Esophagus squamous epithelium (tissue), 5 donors: ENCODE results near the gene WSCD2. TPM values are rescaled to one million over a fixed set of nuclear protein-coding genes. Genes with fewer than 3 reads are reported as not detected.

Experiments
- DNase-seq: peaks from one replicate; lab custom pipeline; 2025; lab: John Stamatoyannopoulos, UW
- H3K27ac ChIP-seq, 4 donors: fragments of 200-600 bp; sonication (generic); one replicate each; pipeline ENCODE4 v1.5.1; 2016 to 2019; ENCODE audit warnings: mild to moderate bottlenecking in 1 of 4
- H3K27me3 ChIP-seq, 4 donors: fragments of 200-600 bp; sonication (generic); 1 replicate in 3 of 4; 2 replicates in 1 of 4; pipeline versions ENCODE4 v1.5.1 to v1.6.0; 2017 to 2021; ENCODE audit warnings: antibody characterized with exemption in 1 of 4
- H3K36me3 ChIP-seq, 3 donors: fragments of 200-600 bp; sonication (generic); one replicate each; pipeline ENCODE4 v1.5.1; 2016 to 2019
- H3K4me1 ChIP-seq, 3 donors: fragments of 200-600 bp; sonication (generic); one replicate each; pipeline ENCODE4 v1.5.1; 2017 to 2019
- H3K4me3 ChIP-seq, 4 donors: fragments of 200-600 bp; sonication (generic); 1 replicate in 3 of 4; 2 replicates in 1 of 4; pipeline ENCODE4 v1.5.1; 2016 to 2019; ENCODE audit warnings: mild to moderate bottlenecking in 2 of 4, moderate library complexity in 1 of 4
- H3K9me3 ChIP-seq, 3 donors: fragments of 200-600 bp; sonication (generic); one replicate each; pipeline ENCODE4 v1.5.1; 2016 to 2019
- CTCF ChIP-seq, 6 experiments: fragments of 450-650 bp in 4 of 6; fragments of 200-600 bp in 2 of 6; sonication (generic) in 2 of 6; IDR thresholded peaks; one replicate each; pipeline ENCODE4 v1.5.1; 2016 to 2019; ENCODE audit warnings: antibody characterized with exemption in 6 of 6, mild to moderate bottlenecking in 4 of 6, moderate library complexity in 4 of 6
- POLR2A ChIP-seq, 4 donors: fragments of 450-650 bp; IDR thresholded peaks; one replicate each; pipeline ENCODE4 v1.6.1; 2017; ENCODE audit warnings: antibody characterized with exemption in 4 of 4, mild to moderate bottlenecking in 4 of 4, moderate library complexity in 3 of 4
- WGBS, 2 donors: methylation state at CpG; one replicate each; pipeline ENCODE4 v1.1.5; 2018; 5-methylcytosine and 5-hydroxymethylcytosine counted together
- intact Hi-C: fragments of 100-400 bp; cut with DNase I; formaldehyde crosslinking; loops from one replicate; pipeline ENCODE4 v1.15.0; 2022
- total RNA-seq, 4 donors: library from RNA; depleted of rRNA; stranded (reverse); fragments of >200 nt; gene quantifications; one replicate each; pipeline ENCODE4 v1.1.0, GENCODE V29; 2016
- donor health status: DM: yes; HTN: yes; CAD: no.

The WSCD2 gene
- total RNA-seq, 4 donors from 2014 or later, result 0.62 to 3.6 (median 3.3) TPM; not detected in 1

- TF ChIP-seq CTCF (IDR thresholded peaks at IDR 0.05) (no peak), POLR2A (IDR thresholded peaks at IDR 0.05) (no peak)
- Histone ChIP-seq H3K27me3 (peaks cover 0 to 58% (median 0%) of the 10 kb centered on the region in 4 donors), H3K27ac (no peak overlapping the region), H3K9me3 (no peaks in the 10 kb centered on the region), H3K36me3 (no peaks in the 10 kb centered on the region), H3K4me1 (no peaks in the 10 kb centered on the region), H3K4me3 (no peak overlapping the region)
- 0 to 6% methylated on average over 4 of the region's 4 CpGs for WGBS, 2 donors
- intact Hi-C loops, result no loop called here
- no peak for DNase-seq
These were observed 124.5 kb downstream of the WSCD2 start for GRCh38 chr12:108253540-108253939.

- H3K27me3 ChIP-seq, result peaks cover 0 to 58% (median 0%) of the 10 kb centered on the region in 4 donors
- intact Hi-C loops, result no loop called here
- 50% methylated on average over 5 of the region's 5 CpGs for WGBS, 2 donors
- H3K27ac ChIP-seq, result no peak overlapping the region
- H3K4me1 ChIP-seq, result no peaks in the 10 kb centered on the region
- no peaks in the 10 kb centered on the region for H3K36me3 ChIP-seq
- no peaks in the 10 kb centered on the region for H3K9me3 ChIP-seq
- no peak for DNase-seq
- H3K4me3 ChIP-seq, result no peak overlapping the region
- TF ChIP-seq POLR2A (IDR thresholded peaks at IDR 0.05), result no peak
These were observed 124.9 kb downstream of the WSCD2 start for GRCh38 chr12:108254030-108254429.

- intact Hi-C loops, result no loop called here
- Histone ChIP-seq H3K27ac (no peak overlapping the region), H3K27me3 (peaks cover 0 to 58% (median 0%) of the 10 kb centered on the region in 4 donors), H3K4me1 (no peaks in the 10 kb centered on the region), H3K9me3 (peaks cover 0 to 3% (median 2%) of the 10 kb centered on the region in 3 donors), H3K36me3 (no peaks in the 10 kb centered on the region), H3K4me3 (no peak overlapping the region)
- TF ChIP-seq CTCF (IDR thresholded peaks at IDR 0.05), result no peak
- 29 to 42% methylated on average over 12 to 13 of the region's 13 CpGs for WGBS, 2 donors
- no peak for DNase-seq
These were observed 125.6 kb downstream of the WSCD2 start for GRCh38 chr12:108254517-108255251.

- Histone ChIP-seq H3K9me3 (peaks cover 0 to 8% (median 8%) of the 10 kb centered on the region in 3 donors), H3K36me3 (no peaks in the 10 kb centered on the region), H3K4me3 (no peak overlapping the region), H3K27me3 (peaks cover 0 to 58% (median 0%) of the 10 kb centered on the region in 4 donors), H3K4me1 (no peaks in the 10 kb centered on the region), H3K27ac (no peak overlapping the region)
- no peak for TF ChIP-seq CTCF (IDR thresholded peaks at IDR 0.05)
- no peak for TF ChIP-seq POLR2A (IDR thresholded peaks at IDR 0.05)
- intact Hi-C loops, result no loop called here
- 19 to 61% methylated on average over 3 of the region's 3 CpGs for WGBS, 2 donors
- DNase-seq, result no peak
These were observed 126.1 kb downstream of the WSCD2 start for GRCh38 chr12:108255252-108255602.

- intact Hi-C loops, result no loop called here
- WGBS, 2 donors, result 15 to 40% methylated on average over 1 to 2 of the region's 3 CpGs
- Histone ChIP-seq H3K27me3 (peaks cover 0 to 55% (median 0%) of the 10 kb centered on the region in 4 donors), H3K36me3 (no peaks in the 10 kb centered on the region), H3K4me3 (no peak overlapping the region), H3K27ac (no peak overlapping the region), H3K9me3 (peaks cover 0 to 22% (median 10%) of the 10 kb centered on the region in 3 donors), H3K4me1 (no peaks in the 10 kb centered on the region)
- TF ChIP-seq CTCF (IDR thresholded peaks at IDR 0.05), result no peak
- TF ChIP-seq POLR2A (IDR thresholded peaks at IDR 0.05), result no peak
- DNase-seq, result no peak
These were observed 127.9 kb downstream of the WSCD2 start for GRCh38 chr12:108257004-108257403.
